ENCODE data around the gene SEC14L1.

- no peak for TF ChIP-seq POLR2A (IDR thresholded peaks at IDR 0.05)
- TF ChIP-seq CTCF (IDR thresholded peaks at IDR 0.05), result no peak
Observed at GRCh38 chr17:77254951-77255825, 114.4 kb downstream of the SEC14L1 start.
